MM.1S (cell line): ENCODE measurements around the gene NCOA3.

Experiments used
- DNase-seq: peaks from one replicate; pipeline ENCODE4 v3.0.0-alpha.2; 2015
- H2AFZ ChIP-seq: fragments of 300-600 bp; sonication (generic); 2 replicates; pipeline ENCODE4 v1.6.0; 2016; ENCODE audit warnings: antibody characterized with exemption, low read length
- H3F3A ChIP-seq: fragments of 300-600 bp; sonication (generic); 2 replicates; pipeline ENCODE4 v1.6.1; 2016; ENCODE audit warnings: mild to moderate bottlenecking, antibody characterized with exemption, low read length, moderate library complexity, mixed read lengths; ENCODE audit not compliant: insufficient read depth
- H3K27ac ChIP-seq: fragments of 300-600 bp; sonication (generic); 2 replicates; pipeline ENCODE4 v1.5.1; 2016; ENCODE audit warnings: mild to moderate bottlenecking, low read length
- H3K27me3 ChIP-seq: fragments of 300-600 bp; sonication (generic); replicated peaks from 2 replicates; pipeline ENCODE4 v1.6.0; 2016; ENCODE audit warnings: low read length; ENCODE audit not compliant: insufficient read depth
- H3K36me3 ChIP-seq: fragments of 300-600 bp; sonication (generic); replicated peaks from 2 replicates; pipeline ENCODE4 v1.6.1; 2016; ENCODE audit warnings: mild to moderate bottlenecking, low read length, mixed read lengths; ENCODE audit not compliant: insufficient read depth
- H3K4me1 ChIP-seq: fragments of 300-600 bp; sonication (generic); 2 replicates; pipeline ENCODE4 v1.6.1; 2016; ENCODE audit warnings: low read length, mixed read lengths
- H3K4me2 ChIP-seq: fragments of 300-600 bp; sonication (generic); 2 replicates; pipeline ENCODE4 v1.6.0; 2016; ENCODE audit warnings: low read depth, low read length
- H3K4me3 ChIP-seq: fragments of 300-600 bp; sonication (generic); 2 replicates; pipeline ENCODE4 v1.5.1; 2016; ENCODE audit warnings: low read length, mixed read lengths
- H3K79me2 ChIP-seq: fragments of 300-600 bp; sonication (generic); 2 replicates; pipeline ENCODE4 v1.6.1; 2016; ENCODE audit warnings: mixed run types, low read length, mixed read lengths
- H3K9ac ChIP-seq: fragments of 300-600 bp; sonication (generic); 2 replicates; pipeline ENCODE4 v1.6.1; 2016; ENCODE audit warnings: low read length, mixed read lengths
- H3K9me2 ChIP-seq: fragments of 300-600 bp; sonication (generic); replicated peaks from 2 replicates; pipeline ENCODE4 v1.6.1; 2016; ENCODE audit warnings: mild to moderate bottlenecking, low read length, mixed read lengths; ENCODE audit not compliant: insufficient read depth
- H3K9me3 ChIP-seq: fragments of 300-600 bp; sonication (generic); replicated peaks from 2 replicates; pipeline ENCODE4 v1.6.1; 2016; ENCODE audit warnings: mild to moderate bottlenecking, low read length, mixed read lengths; ENCODE audit not compliant: insufficient read depth
- H4K20me1 ChIP-seq: fragments of 300-600 bp; sonication (generic); 2 replicates; pipeline ENCODE4 v1.6.1; 2016; ENCODE audit warnings: mild to moderate bottlenecking, low read length, moderate library complexity, mixed read lengths; ENCODE audit not compliant: insufficient read depth
- EZH2 ChIP-seq: fragments of 300-600 bp; sonication (generic); optimal IDR thresholded peaks from 2 replicates; pipeline ENCODE3; 2017; ENCODE audit warnings: low read depth, mild to moderate bottlenecking, antibody characterized with exemption, low read length, mixed read lengths
- EZH2phosphoT487 ChIP-seq: fragments of 300-600 bp; sonication (generic); IDR thresholded peaks from 2 replicates; pipeline ENCODE4 v1.6.1; 2018; ENCODE audit warnings: antibody characterized with exemption, low read length
- TF ChIP-seq, protein P1 (sequence below): fragments of 300-600 bp; sonication (generic); IDR thresholded peaks from 2 replicates; pipeline ENCODE4 v1.5.1; 2016; ENCODE audit warnings: antibody characterized with exemption, low read length, mixed read lengths

NCOA3 gene

DNA sequence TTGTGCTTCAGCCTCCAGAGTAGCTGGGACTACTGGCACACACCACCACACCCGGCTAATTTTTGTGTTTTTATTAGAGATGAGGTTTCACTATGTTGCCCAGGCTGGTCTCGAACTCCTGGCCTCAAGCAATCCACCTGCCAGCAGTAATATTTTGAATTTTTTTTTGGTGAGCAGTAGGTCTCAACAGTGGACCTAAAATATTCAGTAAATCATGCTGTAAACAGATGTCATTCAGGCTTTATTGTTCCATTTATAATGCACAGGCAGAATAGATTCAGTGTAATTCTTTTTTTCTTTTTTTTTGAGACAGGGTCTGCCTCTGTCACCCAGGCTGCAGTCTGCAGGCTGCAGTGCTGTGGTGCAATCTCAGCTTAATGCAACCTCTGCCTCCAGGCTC lies 69.7 kb downstream of the NCOA3 start:
- Histone ChIP-seq H3K4me3 (no peak overlapping the region), H2AFZ (no peak overlapping the region), H3K79me2 (peaks cover 100% of the 10 kb centered on the region), H3K4me2 (no peak overlapping the region), H3K4me1 (peaks cover 33% of the 10 kb centered on the region), H3K9me3 (no peaks in the 10 kb centered on the region), H3K27ac (no peak overlapping the region), H3K27me3 (no peaks in the 10 kb centered on the region), H3K36me3 (no peaks in the 10 kb centered on the region; the same call in 1 of the 2 replicates), H4K20me1 (peaks cover 12% of the 10 kb centered on the region), H3K9ac (no peak overlapping the region), H3F3A (peaks cover 10% of the 10 kb centered on the region), H3K9me2 (no peaks in the 10 kb centered on the region)
- no peak for DNase-seq
- TF ChIP-seq, protein P1, sequence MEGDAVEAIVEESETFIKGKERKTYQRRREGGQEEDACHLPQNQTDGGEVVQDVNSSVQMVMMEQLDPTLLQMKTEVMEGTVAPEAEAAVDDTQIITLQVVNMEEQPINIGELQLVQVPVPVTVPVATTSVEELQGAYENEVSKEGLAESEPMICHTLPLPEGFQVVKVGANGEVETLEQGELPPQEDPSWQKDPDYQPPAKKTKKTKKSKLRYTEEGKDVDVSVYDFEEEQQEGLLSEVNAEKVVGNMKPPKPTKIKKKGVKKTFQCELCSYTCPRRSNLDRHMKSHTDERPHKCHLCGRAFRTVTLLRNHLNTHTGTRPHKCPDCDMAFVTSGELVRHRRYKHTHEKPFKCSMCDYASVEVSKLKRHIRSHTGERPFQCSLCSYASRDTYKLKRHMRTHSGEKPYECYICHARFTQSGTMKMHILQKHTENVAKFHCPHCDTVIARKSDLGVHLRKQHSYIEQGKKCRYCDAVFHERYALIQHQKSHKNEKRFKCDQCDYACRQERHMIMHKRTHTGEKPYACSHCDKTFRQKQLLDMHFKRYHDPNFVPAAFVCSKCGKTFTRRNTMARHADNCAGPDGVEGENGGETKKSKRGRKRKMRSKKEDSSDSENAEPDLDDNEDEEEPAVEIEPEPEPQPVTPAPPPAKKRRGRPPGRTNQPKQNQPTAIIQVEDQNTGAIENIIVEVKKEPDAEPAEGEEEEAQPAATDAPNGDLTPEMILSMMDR = no peak
- no peak for TF ChIP-seq EZH2phosphoT487
- no peak for TF ChIP-seq EZH2

DNA sequence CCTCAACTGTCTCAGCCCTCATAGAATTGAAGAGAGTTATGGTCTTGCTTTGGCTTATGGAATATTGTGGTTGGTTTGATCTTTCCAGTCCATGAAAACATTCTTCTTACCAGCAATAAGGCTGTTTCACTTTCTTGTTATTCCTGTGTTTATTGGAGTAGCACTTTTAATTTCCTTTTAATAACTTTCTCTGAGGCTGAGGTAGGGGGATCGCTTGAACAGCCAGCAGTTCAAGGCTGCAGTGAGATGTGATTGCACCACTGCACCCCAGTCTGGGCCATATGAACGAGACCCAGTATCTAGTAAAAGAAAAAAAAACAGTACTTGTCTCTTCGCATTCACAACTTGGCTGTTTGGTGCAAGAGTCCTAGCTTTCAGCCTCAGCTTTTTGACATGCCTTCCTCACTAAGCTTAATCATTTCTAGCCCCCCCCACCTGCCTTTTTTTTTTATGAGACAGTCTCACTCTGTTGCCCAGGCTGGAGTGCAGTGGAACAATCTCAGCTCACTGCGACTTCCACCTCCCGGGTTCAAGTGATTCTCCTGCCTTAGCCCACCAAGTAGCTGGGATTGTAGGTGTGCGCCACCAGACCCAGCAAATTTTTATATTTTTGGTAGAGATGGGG lies 70.5 kb downstream of the NCOA3 start:
- Histone ChIP-seq H3K4me1 (peaks cover 35% of the 10 kb centered on the region), H4K20me1 (peaks cover 14% of the 10 kb centered on the region), H3K9ac (no peak overlapping the region), H3K9me3 (no peaks in the 10 kb centered on the region), H3K36me3 (no peaks in the 10 kb centered on the region; the same call in 1 of the 2 replicates), H3K4me3 (no peak overlapping the region), H3K9me2 (no peaks in the 10 kb centered on the region), H2AFZ (no peak overlapping the region), H3K27ac (no peak overlapping the region), H3K4me2 (no peak overlapping the region), H3K27me3 (no peaks in the 10 kb centered on the region), H3F3A (peaks cover 10% of the 10 kb centered on the region), H3K79me2 (peaks cover 100% of the 10 kb centered on the region)
- DNase-seq = no peak
- TF ChIP-seq EZH2 (no peak), EZH2phosphoT487 (no peak)
- TF ChIP-seq, protein P1 = no peak

DNA sequence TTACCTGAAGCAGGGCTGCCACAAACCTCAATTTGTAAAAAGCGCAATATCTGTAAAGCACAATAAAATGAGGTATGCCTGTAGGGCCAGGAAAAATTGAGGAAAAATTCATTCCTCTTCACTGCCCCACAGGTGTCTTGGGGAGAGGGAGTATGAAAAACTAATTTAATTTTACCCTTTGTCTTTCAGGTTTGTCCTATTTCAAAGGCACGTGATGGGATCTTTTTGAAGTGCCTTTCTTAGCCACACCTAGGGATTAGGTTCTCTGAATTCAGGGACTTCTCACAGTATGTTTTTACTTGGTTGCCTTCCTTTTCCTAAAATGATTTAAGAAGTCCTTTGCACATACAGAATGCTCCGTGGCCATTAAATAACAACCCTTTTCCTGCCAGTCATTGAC lies 71.9 kb downstream of the NCOA3 start:
- Histone ChIP-seq H3K27me3 (no peaks in the 10 kb centered on the region), H3K79me2 (peaks cover 99% of the 10 kb centered on the region), H3K9me2 (no peaks in the 10 kb centered on the region), H3F3A (peaks cover 10% of the 10 kb centered on the region), H3K27ac (no peak overlapping the region), H3K4me2 (no peak overlapping the region), H3K4me1 (peaks cover 31% of the 10 kb centered on the region), H3K9me3 (no peaks in the 10 kb centered on the region), H3K4me3 (no peak overlapping the region), H3K36me3 (no peaks in the 10 kb centered on the region), H3K9ac (no peak overlapping the region), H2AFZ (no peak overlapping the region), H4K20me1 (peaks cover 15% of the 10 kb centered on the region)
- no peak for DNase-seq
- TF ChIP-seq EZH2 (no peak), EZH2phosphoT487 (no peak)
- TF ChIP-seq, protein P1 = no peak
